Left hindlimb (tissue), 1 donor: Measurements from ENCODE around the gene CENPQ.

ENCODE experiments used
- DNase-seq: peaks from one replicate; pipeline ENCODE4 v3.0.0-alpha.2; 2018

The CENPQ gene

GRCh38 chr6:49506569-49507111 is 43.5 kb downstream of the CENPQ start:
- no peak for DNase-seq

GRCh38 chr6:49509342-49509741 is 46.2 kb downstream of the CENPQ start:
- DNase-seq = no peak

GRCh38 chr6:49513153-49513989 is 50.2 kb downstream of the CENPQ start:
- DNase-seq = no peak

DNA sequence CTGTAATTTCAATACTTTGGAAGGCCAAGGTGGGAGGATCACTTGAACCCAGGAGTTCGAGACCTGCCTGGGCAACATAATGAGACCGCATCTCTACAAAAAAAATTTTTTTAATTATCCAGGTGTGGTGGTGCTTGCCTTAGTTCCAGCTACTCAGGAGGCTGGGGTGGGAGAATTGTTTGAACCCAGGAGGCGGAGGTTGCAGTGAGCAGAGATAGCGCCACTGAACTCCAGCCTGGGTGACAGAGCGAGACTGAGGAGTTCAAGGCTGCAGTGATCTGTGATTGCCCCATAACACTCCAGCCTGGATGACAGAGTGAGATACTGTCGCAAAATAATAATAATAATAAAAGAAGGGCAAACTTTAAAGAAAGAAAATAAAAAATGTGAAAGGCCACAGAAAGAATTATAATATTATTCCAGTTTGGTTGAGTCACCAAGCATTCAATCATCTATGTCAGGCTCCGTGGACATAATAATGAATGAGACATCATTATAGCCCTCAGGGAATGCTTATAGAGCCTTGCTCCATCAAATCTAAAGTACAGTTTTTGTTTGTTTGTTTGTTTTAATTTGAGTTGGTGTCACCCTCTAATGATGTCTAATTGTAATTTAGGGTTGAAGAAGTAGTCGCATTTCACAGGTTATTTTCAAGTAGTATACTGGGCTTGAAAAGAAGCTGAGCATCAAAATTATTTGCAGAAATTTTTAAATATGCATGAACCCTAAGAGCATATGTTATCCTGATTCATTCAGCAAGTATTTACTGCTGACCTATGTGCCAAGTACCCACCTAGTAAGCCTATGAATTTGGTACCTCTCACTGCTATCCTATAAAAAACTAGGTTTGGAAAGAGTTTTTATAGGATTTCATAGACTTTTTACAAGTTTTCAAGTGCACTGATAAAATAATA is 51.7 kb downstream of the CENPQ start:
- no peak for DNase-seq

- DNase-seq = no peak
Observed at GRCh38 chr6:49515485-49516146, 52.4 kb downstream of the CENPQ start.

- no peak for DNase-seq
Observed at GRCh38 chr6:49516147-49516505, 53.0 kb downstream of the CENPQ start.

DNA sequence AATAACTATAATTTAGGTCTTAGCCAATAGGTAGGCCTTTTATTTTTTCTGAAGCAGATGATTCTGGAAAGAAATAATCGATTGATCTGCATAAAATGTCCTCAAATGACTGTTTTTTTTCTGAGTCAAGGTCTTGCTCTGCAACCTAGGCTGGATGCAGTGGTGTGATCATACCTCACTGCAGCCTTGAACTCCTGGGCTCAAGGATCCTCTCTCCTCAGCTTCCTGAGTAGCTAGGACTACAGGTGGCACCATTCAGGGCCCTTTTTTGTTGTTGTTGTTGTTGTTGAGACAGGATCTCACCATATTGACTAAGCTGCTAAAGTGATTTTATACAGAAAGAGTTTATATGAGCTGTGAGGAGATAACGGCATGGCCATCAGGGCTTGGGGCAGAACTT is 54.7 kb downstream of the CENPQ start:
- no peak for DNase-seq

DNA sequence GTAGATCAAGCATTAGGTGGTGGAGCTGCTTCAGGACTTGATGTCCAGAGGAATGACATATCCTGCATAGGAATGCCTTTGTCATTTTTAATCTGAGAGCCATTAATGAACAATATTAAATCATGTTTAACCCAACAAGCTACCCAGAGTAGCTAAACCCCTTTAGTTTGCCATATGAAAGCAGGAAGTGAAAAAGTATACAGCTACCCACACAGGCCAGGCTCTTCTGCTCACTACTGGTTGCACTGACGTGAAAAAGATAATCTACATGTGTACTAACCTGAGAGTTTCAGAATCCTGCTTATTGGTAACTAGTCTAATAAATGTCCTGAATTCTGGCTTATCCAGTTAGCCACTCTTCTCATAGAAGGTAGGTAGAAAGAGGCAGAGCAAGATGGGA is 56.5 kb downstream of the CENPQ start:
- DNase-seq = no peak

- no peak for DNase-seq
Observed at GRCh38 chr6:49522710-49523593, 59.8 kb downstream of the CENPQ start.

- DNase-seq = no peak
Observed at GRCh38 chr6:49523901-49524300, 60.7 kb downstream of the CENPQ start.

DNA sequence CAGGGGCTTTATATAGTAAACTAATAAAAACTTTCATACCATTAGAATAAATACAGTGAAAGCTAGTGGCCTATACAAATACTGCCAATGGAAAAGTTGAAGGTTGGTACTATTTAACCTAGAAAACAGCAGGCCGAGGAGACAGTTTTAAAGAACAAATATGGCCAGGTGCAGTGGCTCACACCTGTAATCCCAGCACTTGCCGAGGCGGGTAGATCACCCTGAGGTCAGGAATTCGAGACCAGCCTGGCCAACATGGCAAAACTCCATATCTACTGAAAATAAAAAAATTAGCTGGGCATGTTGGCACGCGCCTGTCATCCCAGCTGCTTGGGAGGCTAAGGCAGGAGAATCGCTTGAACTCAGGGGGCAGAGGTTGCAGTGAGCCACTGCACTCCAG is 61.4 kb downstream of the CENPQ start:
- no peak for DNase-seq

DNA sequence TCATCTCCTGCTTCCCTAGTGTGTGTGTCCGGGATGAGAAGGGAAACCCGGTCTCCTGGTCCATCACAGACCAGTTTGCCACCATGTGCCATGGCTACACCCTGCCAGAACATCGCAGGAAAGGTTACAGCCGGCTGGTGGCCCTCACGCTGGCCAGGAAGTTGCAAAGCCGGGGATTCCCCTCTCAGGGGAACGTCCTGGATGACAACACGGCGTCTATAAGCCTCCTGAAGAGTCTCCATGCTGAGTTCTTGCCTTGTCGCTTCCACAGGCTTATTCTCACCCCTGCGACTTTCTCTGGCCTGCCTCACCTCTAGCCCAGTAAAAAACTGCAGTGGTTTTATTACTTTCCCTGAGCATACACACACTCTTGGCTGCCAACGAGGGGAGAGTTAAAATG is 63.4 kb downstream of the CENPQ start:
- no peak for DNase-seq

GRCh38 chr6:49527320-49527719 is 64.2 kb downstream of the CENPQ start:
- no peak for DNase-seq

GRCh38 chr6:49528571-49528970 is 65.4 kb downstream of the CENPQ start:
- no peak for DNase-seq

- DNase-seq = no peak
Observed at GRCh38 chr6:49530141-49530776, 67.1 kb downstream of the CENPQ start.

DNA sequence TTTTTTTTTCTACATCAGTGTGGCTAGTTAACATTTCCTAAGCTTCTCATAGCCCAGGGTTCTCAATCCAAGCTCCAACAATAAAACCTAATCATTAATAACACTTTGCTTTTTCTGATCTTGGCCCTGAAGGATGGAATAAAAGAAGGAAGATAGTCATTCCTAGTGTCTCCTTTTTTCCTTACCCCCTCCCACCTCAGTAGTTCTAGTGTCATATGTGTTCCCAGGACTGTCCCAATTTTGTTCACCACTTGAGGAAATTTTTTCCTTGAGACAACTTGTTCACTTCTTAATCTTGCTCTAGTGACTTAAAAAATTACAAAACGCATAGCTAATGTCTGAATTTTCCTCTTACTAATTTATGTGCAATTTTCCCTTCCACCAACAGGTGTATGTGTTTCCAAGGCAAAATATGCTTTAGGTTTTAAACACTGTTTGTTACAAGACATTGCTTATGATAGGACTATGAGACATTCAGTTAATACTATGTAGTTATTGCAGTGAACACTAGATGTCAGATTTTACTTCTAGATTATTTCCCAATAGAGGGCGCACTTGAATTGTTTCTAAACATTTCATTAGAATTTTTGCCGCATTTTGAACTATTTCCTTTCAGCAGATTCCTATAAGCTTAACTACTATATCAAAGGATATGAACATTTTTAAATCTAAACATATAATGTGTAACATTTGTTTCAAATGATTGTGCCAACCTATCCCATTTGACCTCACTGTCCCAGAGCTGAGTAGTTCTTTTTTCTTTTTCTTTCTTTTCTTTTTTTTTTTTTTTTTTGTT is 68.8 kb downstream of the CENPQ start:
- no peak for DNase-seq

DNA sequence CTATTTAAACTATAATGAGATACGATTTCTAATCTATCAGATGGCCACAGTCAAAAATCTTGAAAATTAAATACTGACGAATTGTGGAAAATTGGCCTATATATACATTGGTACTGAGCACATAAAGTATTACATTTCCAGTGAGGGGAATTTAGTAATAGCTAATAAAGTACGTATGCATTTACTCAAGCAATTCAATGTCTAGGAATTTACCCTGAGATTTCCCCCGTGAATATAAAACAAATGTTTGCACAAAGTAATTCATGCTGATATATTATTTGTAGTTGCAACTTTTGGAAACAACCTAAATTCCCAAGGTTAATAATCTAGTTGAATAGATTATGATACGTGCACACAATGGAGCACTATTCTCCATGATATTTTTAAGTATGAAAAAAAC is 72.6 kb downstream of the CENPQ start:
- no peak for DNase-seq

- no peak for DNase-seq
Observed at GRCh38 chr6:49539102-49539501, 75.9 kb downstream of the CENPQ start.

GRCh38 chr6:49540614-49541013 is 77.4 kb downstream of the CENPQ start:
- DNase-seq = no peak

GRCh38 chr6:49541210-49541724 is 78.1 kb downstream of the CENPQ start:
- DNase-seq = no peak

GRCh38 chr6:49541936-49542335 is 78.8 kb downstream of the CENPQ start:
- DNase-seq = no peak
